ENCODE data around the gene TRAF3.
A peak's percentile ranks its signal among the peaks of the same experiment; 100 is the strongest.
"Not testable (repeated sequence)": the region's sequence is repeated elsewhere in the genome, so short reads cannot be mapped to it uniquely, and the experiment has no call there.

The TRAF3 gene

DNA sequence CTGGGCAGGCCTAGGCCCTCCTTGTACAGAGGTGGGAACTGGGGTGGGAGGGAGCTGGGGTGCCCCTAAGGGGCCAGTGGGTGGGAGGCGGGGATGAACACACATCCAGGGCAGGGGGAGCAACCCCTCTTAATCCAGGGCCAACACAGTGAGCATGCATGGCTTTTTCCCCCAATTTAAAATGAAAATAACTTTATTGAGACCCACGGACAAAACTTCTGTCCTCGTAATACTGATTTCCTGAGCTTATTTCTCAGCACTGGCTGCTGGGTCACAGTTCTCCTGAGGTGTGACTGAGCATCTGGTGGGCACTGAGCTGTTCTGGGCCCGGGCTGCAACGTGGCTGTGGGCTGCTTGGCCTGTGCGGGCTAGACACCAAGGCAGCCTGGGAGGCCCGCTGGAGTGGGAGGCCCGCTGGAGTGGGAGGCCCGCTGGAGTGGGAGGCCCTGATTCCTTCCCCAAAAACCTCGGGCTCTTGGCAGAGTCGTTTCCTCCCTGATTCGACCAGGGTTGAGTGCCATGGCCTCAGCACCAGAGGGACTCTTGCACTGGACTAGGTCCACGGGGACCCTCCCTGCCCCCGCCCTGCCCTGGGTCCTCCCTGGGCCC lies 24.9 kb upstream of the TRAF3 start:
- no peak for DNase-seq

DNA sequence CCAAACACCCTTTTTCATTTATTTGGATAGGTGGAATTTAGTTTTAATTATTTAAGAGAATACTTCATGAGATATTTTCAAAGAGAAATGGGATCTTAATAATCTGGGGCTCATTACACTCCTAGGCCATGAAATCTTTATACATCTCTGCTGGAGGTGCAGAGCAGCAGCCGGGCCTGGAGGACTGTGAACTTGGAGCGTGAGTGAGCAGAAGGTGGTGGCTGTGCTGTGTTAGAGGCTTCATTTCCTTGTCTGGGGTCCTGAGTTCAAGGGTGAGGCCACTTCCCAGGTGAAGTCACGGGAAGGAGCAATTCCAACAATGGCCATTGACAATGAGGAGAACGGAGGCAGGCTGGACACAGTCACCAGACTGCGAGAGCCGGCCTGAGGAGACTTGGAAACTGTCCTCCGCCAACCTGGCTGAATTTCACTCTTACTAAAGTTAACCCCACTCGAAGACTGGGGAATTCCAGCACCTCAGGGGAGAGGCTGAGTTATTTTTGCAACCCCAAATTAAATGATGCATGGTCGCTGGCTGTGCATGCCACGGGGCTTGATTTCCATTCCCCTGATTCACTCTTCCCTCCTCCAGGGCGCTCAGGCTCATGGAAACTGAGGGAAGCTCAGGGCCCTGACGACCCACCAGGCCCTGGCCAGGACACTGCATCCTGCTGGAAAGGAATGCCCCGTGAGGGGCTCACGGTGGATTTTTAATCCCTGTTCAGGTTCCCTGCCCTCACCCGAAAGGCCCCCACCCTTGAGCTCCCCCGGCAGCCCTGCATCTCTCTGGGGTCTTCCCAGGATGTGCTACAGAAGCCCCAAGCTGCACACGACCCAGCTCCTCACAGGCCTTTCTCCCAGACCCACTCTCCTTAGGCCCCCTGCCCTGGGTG lies 22.6 kb upstream of the TRAF3 start:
- DNase-seq = no peak

- DNase-seq = no peak
Observed at GRCh38 chr14:102757646-102758045, 19.6 kb upstream of the TRAF3 start.

- no peak for DNase-seq
Observed at GRCh38 chr14:102758087-102758486, 19.2 kb upstream of the TRAF3 start.

DNA sequence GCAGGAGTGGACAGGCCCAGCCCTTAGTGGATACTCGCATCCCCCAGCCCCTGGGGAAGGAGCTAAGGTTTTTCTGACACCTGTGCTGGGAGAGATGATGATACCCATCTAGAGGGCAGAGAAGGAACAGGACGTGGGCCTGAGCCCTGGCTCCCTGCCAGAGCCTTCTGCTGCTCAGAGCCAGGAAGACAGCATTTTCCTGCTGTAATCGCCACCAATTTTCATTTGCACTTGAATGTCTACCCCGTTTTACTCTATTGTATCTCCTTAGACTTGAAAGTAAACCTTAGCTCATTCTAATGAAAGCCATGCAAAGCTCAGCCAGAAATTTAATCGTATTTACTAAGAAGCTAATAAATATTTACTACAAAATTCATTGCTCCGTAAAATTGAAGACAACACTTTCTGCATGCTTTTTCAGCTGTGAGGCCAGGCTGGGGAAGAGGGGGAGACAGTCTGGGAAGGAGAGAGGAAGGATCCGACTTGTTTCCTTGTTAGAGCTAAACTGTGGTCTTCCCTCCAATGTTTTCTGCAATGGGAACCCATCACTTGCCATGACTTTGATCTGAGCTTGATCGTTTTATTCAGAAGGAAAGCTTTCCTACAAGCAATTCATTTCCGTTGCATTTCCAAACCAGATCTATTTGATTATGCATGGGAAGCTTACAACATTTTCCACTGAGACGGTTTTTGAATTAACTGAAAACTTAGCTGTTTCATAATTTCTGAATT lies 17.6 kb upstream of the TRAF3 start:
- no peak for DNase-seq

DNA sequence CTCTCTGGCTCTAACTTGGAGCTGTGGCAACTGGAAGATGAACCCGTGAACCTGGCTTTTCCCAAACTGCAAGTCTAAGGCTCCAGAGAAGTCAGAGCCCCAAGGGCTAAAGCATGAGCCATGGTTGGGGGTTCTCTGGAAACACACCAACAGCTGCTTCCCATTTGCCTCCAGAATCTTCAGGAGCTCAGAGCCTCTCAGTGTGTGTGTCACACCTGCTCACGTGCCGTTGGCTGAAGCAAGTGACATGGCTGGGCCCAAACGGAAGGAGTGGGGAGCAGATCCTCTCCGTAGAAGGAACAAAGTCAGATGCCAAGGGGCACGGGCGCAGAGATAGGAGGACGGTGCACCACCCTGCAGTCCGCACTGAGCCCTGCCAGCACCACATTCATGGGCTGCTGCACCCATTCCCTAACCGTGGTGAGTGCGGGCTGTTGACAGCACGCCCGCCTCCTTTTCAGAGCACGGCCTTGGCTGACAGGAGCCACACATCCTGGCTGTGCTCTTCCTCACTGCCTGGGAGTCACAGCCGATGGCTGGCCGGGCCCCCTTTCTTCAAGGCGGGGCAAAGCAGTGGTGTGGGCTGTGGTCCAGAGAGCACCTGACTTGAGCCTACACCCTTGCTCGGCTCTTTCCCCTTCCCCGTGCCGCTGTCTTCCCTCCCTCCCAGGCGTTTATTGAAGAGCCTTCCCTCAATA lies 16.6 kb upstream of the TRAF3 start:
- DNase-seq = no peak

DNA sequence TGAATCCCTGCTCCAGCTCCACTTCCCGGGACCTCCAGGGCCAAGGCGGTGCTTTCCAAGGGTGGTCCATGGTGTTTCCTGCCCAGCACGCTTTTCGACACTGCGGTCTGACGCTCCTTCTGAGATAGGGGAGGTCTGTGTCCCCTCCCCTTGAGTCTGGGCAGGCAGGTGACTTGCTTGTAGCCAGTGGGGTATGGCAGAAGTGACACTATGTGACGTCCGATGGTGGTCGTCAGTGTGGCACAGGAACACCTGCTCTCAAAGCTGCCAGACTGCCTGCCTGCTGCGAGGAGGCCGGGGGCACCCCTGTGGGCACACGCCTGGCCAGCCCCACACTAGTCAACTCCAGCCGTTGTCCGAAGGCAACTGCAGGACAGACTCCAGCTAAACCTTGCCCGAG lies 16.0 kb upstream of the TRAF3 start:
- DNase-seq = no peak

DNA sequence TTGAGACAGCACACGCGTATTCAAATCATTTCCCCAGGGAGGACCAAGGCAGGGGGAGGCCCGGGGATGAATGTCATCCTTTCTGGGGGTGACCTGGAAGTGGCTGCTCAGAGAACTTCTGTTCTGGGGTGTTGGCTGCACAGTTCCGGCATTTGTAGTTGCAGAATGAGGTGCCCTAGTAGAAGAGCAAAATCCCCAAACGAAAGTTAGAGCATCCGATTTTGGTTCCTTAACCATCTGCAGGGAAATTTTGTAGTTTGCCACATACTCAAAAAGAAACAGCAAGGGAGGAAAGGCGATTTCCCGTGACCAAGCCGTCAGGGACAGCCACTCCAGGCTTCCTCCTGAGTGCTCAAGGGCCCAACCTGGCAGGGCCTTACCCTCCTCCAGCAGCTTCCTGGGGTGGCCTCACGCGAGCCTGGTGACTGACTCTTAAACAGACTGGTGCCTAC lies 13.0 kb upstream of the TRAF3 start:
- no peak for DNase-seq

- not testable (repeated sequence) for DNase-seq
Observed at GRCh38 chr14:102765770-102766169, 11.5 kb upstream of the TRAF3 start.

DNA sequence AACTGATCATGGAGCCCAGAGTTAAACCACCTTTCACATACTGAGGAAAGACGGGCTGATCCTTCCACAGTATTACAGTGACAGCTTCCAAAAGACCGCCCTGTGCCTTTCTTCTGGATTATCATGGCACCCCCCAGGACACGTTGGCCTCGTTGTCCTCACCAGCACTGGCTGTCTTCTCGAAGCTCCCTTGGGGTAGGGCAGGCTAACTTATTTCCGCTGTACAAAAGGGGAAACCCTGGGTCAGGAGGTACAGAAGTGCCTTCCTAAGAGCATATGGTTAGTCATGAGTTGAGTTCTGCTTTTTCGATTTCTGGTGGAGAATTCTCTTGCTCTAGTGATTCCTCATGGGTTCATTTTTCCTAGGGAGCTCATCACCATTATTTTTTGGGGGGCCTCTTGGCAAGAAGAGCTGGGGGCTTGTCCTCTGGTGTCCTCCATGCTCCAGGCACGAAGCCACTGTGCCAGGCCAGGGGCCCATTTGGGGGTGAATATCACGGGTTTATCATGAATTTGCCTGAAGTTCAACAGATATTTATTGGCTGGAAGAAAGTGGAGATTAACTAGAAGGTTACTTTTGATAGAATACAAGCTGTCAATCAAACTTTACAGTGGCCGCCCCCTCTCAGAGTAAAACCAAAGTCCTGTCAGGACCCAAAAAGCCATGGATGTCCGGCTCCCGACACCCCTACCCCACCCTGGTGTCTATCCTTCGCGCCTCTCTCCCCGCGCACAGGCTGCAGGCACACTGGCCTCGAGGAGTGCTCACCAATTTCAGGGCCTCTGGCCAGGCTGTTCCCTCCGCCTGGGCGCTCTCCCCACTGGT lies 8.8 kb upstream of the TRAF3 start:
- no peak for DNase-seq

- no peak for DNase-seq
Observed at GRCh38 chr14:102769049-102769327, 8.3 kb upstream of the TRAF3 start.

DNA sequence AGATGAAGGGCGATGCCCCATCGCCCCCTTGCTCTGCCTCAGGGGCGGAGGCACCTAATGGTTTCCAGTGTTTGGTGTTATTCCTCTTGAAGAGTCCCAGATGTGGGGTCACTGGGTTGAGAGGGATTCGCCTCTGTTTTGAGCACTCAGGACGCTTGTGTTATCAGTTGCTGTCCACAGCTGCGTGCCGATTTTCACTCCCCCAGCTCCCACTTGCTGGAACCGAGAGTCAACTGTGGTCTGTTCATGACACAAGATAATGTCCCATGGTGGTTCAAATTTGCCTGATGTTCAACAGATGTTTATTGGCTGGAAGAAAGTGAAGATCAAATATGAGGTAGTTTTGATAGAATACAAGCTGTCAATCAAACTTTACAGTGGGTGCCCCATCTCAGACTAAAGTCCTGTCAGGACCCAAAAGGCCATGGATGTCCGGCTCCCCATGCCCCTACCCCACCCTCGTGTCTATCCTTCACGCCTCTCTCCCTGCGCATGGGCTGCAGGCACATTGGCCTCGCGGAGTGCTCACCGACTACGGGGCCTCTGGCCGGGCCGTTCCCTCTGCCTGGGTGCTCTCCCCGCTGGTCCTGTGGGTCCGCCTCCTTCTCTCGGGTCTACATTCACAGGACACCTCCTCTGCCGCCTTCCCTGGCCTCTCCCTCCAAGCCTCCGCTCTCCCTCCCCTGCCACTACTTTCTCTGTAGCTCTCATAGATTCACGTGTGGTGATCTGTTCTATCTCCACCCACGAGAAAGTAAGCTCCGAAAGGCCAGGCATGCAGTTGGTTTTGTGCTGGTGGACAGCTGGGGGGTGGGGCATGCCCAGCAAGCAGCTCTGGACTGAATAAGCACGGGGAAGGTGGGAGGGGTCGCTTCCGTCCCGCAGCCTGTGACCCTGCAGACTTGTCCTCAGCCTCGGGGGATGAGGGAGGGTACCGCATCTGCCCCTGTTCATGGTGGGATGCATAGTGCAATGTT lies 6.8 kb upstream of the TRAF3 start:
- DNase-seq = no peak

GRCh38 chr14:102771144-102771543 lies 6.1 kb upstream of the TRAF3 start:
- no peak for DNase-seq

- DNase-seq = no peak
Observed at GRCh38 chr14:102772781-102773570, 4.3 kb upstream of the TRAF3 start.

- peak; percentile 49 for DNase-seq
Observed at GRCh38 chr14:102774391-102775153, 2.7 kb upstream of the TRAF3 start.

DNA sequence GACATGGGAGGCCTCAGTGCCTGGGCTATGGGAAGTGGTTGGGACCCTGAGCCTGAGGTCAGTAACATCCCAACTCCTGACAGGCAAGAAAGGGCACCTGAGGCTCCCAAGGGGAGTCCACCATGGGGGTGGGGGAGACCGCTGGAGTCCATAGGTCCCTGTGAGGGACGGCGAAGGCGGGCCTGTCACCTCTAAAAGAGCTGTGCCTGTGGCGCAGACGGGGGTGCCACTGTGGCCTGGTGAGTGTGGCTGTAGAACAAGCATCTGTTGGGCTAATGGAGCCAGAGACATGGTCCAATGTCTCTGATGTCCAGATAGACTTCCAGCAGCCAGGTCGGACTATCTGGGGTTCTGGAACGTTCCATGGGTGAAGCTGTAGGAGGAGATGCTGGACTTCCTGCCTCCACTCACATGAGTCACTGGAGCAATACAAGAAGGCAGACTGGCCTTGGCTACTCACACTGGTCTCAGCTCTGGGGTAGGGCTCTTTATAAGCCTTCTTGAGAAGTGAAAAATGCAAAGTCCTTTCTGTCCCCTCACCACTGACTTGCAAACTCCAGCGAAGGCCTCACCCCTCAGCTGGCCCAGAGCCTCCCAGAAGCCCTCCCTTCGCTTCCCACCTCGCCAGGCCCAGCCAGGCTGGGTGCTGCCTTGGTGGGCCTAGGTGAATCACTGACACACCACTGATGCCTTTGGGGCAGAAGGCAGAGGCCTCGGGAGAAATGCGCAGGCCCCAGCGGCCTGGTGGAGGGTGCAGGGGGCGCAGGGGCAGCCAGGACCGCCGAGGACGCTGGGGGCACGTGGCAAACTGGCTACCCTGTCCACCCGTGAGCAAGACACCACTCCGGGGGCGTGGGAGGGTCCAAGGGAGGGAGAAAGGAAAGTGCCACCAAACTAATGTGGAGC lies 1.1 kb upstream of the TRAF3 start:
- no peak for DNase-seq

GRCh38 chr14:102777711-102778337 lies 575 bp downstream of the TRAF3 start:
- no peak for DNase-seq

Data from stimulated activated naive CD4-positive, alpha-beta T cell treated with Interleukin-2 at 50 U/mL for 16 hours (primary cell).